ENCODE results near the gene PRKCD. TPM values are rescaled to one million over a fixed set of nuclear protein-coding genes. Genes with fewer than 3 reads are reported as not detected.
"Not testable (repeated sequence)": the region's sequence is repeated elsewhere in the genome, so short reads cannot be mapped to it uniquely, and the experiment has no call there.

PRKCD gene
- total and polyA plus RNA-seq, 11 donors: 5.3 to 44.5 (median 11.6) TPM

DNA sequence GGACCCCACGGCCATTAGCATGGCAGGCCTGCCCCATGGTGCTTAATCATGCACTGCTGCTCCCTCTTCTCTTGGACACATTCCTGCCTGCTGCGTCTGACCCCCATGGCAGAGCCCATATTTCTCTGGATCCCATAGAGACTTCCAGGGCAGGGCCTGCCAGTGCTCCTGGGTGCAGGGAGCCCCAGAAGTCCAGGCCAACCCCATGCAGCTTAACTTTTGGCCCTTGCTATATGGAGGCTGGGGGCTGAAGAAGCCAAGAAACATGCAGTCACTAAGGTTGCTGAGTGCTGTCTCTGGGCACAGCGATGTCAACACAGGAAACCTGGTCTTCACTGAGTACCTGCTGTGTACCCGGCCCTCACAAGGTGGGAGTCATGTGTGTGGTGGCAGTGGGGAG lies 11.3 kb upstream of the PRKCD start:
- Histone ChIP-seq H3K27me3 (no peaks in the 10 kb centered on the region), H3K9me3 (no peaks in the 10 kb centered on the region), H3K36me3 (no peaks in the 10 kb centered on the region), H3K4me1 (peaks cover 0 to 28% (median 0%) of the 10 kb centered on the region in 12 donors), H3K4me3 (no peak overlapping the region), H3K27ac (no peak overlapping the region)
- DNase-seq (peak in 2 of 5 donors; percentile 18 to 22), ATAC-seq (no peak)
- TF ChIP-seq, protein P1, sequence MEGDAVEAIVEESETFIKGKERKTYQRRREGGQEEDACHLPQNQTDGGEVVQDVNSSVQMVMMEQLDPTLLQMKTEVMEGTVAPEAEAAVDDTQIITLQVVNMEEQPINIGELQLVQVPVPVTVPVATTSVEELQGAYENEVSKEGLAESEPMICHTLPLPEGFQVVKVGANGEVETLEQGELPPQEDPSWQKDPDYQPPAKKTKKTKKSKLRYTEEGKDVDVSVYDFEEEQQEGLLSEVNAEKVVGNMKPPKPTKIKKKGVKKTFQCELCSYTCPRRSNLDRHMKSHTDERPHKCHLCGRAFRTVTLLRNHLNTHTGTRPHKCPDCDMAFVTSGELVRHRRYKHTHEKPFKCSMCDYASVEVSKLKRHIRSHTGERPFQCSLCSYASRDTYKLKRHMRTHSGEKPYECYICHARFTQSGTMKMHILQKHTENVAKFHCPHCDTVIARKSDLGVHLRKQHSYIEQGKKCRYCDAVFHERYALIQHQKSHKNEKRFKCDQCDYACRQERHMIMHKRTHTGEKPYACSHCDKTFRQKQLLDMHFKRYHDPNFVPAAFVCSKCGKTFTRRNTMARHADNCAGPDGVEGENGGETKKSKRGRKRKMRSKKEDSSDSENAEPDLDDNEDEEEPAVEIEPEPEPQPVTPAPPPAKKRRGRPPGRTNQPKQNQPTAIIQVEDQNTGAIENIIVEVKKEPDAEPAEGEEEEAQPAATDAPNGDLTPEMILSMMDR (IDR thresholded peaks at IDR 0.05): no peak
- TF ChIP-seq POLR2A (IDR thresholded peaks at IDR 0.05): no peak
- intact Hi-C loops (cut with DNase I): no loop called here
- WGBS, 4 donors: 86 to 95% (median 90%) methylated on average over 4 of the region's 4 CpGs

DNA sequence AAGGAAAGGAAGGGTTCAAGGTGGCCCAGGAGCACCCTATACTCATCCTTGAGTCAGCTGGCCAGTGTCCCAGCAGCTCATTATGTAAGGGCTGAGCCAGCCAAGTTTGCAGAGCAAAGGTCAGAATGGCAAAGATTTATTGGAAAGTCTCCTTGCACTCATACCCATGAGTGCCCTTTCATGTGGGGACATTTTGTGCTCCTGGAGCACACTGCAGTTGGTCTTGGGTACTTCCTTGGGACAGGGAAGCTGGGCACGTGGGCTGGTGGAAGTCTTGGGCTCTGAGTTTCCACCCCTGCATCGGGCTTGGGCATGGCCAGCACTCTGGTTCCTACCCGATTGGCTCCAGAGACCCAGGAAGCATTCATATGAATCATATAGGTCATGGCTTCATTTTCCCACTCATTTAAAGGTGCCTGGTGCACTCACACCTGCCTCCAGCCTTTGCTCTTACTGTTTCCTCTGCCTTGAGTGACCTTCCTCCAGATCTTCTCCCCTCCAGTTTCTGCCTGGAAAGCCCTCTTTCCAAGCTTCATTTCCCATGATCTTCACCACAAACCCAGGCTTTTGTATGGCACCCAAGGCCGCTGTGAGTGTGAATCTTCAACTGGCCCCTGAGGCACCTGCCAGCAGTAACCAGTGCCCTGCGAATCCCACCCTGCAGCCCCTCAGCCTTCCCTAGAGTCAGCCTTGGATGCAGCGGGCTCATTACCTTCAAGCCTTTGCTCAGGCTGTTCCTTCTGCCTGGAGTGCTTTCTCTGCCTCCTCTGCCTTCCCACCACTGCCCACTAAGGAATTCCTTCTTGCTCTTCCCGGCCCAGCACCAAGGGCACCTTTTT lies 10.5 kb upstream of the PRKCD start:
- Histone ChIP-seq H3K36me3 (no peaks in the 10 kb centered on the region), H3K27ac (no peak overlapping the region), H3K4me1 (peaks cover 0 to 28% (median 4%) of the 10 kb centered on the region in 12 donors), H3K9me3 (no peaks in the 10 kb centered on the region), H3K4me3 (no peak overlapping the region), H3K27me3 (peaks cover 0 to 2% (median 0%) of the 10 kb centered on the region in 9 donors)
- intact Hi-C loops (cut with DNase I): no loop called here
- WGBS, 4 donors: 83 to 88% (median 86%) methylated on average over 7 of the region's 7 CpGs
- DNase-seq: peak in 2 of 5 donors; percentile 32 to 38
- TF ChIP-seq, protein P1 (IDR thresholded peaks at IDR 0.05): no peak
- TF ChIP-seq POLR2A (IDR thresholded peaks at IDR 0.05): no peak
- peak in 3 of 4 donors; percentile 18 to 56 (median 37) for ATAC-seq

DNA sequence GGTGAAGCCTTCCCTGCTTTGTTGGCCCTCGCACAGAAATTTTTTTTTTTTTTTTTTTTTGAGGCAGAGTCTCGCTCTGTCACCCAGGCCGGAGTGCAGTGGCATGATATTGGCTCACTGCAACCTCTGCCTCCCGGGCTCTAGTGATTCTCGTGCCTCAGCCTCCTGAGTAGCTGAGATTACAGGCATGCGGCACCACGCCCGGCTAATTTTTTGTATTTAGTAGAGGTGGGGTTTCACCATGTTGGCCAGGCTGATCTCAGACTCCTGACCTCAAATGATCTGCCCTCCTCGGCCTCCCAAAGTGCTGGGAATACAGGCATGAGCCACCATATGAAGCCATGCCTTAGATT lies 9.9 kb upstream of the PRKCD start:
- H3K27me3 ChIP-seq; ATAC-seq; H3K9me3 ChIP-seq; H3K27ac ChIP-seq; H3K4me3 ChIP-seq; H3K36me3 ChIP-seq; intact Hi-C loops (cut with DNase I): not testable (repeated sequence)
- 92 to 96% (median 93%) methylated on average over 9 of the region's 9 CpGs for WGBS, 4 donors
- peaks cover 0 to 28% (median 5%) of the 10 kb centered on the region in 12 donors for H3K4me1 ChIP-seq
- DNase-seq: peak in 2 of 5 donors; percentile 4 to 15

DNA sequence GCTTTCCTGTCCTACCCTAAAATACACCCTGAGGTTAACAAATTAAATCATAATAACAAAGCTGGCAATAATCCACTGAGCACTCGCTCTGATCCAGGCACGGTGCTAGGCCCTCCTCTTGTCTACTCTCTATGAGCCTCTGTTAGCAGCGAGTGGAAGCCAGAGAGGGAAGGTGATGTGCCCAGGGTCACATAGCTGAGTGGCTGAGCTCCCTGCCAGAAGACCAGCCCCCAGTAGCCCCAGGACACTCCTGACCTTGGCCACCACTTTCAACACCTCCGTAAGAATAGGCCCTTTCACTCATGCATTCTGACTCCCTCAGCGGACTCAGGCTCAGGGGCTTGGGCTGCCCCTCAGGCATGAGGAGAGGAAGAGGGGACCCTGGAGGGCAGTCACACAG lies 9.5 kb upstream of the PRKCD start:
- intact Hi-C loops (cut with DNase I): no loop called here
- Histone ChIP-seq H3K4me3 (no peak overlapping the region), H3K36me3 (no peaks in the 10 kb centered on the region), H3K27ac (no peak overlapping the region), H3K27me3 (peaks cover 0 to 8% (median 0%) of the 10 kb centered on the region in 9 donors), H3K9me3 (no peaks in the 10 kb centered on the region), H3K4me1 (peaks cover 0 to 26% (median 6%) of the 10 kb centered on the region in 12 donors)
- TF ChIP-seq, protein P1 (IDR thresholded peaks at IDR 0.05): no peak
- no peak for TF ChIP-seq POLR2A (IDR thresholded peaks at IDR 0.05)
- DNase-seq (no peak), ATAC-seq (no peak)
- WGBS, 4 donors: 91 to 96% (median 92%) methylated on average over 5 of the region's 5 CpGs
